ENCODE results near the gene SLF2. TPM values are rescaled to one million over a fixed set of nuclear protein-coding genes. Genes with fewer than 3 reads are reported as not detected.

Gene SLF2
- total and polyA plus RNA-seq, 2 of the 13 experiments (the other 11 are each of a cell fraction or from before 2014, with no cell fraction given) = 12.2 to 48.1 TPM

DNA sequence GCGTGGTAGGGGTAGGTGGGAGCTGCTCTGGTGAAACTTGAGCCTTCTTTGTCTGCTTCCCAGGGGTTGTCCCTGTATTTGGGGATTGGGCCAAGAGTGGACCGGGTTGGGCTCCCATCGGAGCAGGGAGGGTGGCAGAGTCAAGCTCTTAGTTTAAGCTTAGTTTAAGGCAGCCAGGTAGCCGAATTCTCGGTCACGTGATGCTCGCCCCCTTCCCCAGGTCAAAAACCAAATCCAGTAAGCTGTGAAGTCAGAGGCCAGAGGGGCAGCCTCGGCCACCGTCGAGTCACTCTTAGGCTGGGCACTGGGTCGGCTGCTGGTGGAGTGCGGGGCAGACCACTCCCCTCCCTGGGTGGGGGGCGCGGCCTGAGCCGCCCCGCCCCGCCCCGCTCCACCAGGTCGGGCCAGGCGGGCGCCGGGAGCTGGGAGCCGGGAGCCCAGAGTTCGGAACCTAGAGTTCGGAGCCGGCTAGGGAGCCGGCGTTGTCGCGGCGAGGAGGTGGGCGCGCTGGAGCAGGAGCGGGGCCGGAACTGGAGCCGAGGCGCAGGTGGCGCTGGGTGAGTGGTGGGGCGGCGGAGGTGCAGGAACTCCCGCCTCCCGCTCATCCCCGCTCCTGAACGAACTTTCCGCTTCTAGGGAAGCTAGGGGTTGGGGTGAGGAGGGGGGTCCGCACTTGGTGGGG lies 84.1 kb downstream of the SLF2 start (continued):
- TF ChIP-seq JUN (CRISPR knock-in tag; IDR thresholded peaks at IDR 0.05) = no peak
- TF ChIP-seq, protein P1, sequence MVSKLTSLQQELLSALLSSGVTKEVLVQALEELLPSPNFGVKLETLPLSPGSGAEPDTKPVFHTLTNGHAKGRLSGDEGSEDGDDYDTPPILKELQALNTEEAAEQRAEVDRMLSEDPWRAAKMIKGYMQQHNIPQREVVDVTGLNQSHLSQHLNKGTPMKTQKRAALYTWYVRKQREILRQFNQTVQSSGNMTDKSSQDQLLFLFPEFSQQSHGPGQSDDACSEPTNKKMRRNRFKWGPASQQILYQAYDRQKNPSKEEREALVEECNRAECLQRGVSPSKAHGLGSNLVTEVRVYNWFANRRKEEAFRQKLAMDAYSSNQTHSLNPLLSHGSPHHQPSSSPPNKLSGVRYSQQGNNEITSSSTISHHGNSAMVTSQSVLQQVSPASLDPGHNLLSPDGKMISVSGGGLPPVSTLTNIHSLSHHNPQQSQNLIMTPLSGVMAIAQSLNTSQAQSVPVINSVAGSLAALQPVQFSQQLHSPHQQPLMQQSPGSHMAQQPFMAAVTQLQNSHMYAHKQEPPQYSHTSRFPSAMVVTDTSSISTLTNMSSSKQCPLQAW (CRISPR knock-in tag; IDR thresholded peaks at IDR 0.05) = no peak

DNA sequence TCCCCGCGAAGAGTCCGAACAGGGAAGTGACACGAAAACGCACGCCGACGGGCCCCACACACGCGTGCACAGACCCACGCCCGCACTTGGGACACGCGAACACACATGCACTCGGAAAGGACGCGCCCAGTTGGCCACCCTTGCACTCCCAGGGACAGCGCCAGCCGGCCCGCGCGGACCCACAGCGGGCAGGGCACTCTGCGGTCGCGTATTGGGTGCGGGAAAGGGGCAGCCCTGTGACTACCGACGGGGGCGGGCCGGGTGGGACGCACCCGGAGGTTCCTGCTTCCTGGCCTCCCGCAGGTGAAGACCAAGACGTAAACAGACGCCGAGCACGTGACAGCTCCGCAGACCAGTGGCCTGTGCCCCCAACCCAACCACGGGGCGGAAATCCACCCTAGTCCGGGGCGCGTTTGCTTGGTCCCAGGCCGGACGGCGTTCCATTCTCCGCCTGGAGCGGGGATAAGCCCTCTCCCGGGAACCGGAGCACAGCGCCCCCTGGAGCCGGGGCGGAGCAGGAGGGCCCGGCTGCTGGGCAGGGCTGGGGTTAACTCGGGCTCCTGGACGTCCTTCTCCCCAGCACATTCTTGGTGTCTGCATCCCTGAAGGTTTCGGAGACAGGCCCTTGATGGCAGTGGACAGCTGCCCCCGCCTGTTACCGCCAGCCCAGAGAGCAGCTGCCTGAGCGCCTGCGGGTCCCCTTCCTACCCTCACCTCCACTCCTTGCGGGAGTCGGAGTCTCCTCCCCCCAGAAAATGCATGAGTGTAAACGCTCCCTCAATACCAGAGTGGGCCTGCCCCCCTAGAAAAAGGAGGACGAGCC lies 84.8 kb downstream of the SLF2 start:
- FAIRE-seq (no peak), DNase-seq (ENCODE audit: low spot score) (peak; percentile 74), ATAC-seq (peak; percentile 66)
- ChIA-PET POLR2A (interaction anchor here (0.5 to 23.0 kb wide), 17 partner anchors 11 to 323 kb away, joined by 3 to 277 read pairs (median 5); partner anchors contain the start of genes KAZALD1, MRPL43, PDZD7 and SEMA4G), CTCF (ENCODE audit: low intra/inter-chr PET ratio, low total read pairs) (interaction anchor here (0.8 to 8.5 kb wide), 3 partner anchors 15 to 28 kb away, joined by 4 to 240 read pairs (median 4); partner anchors contain the start of gene SEMA4G)
- no peak overlapping the region for H2AFZ ChIP-seq (ENCODE audit: low read length)
- H3K9ac ChIP-seq (ENCODE audit: insufficient read depth, low read depth, low read length) = peak overlapping the region; percentile 95
- WGBS (ENCODE audit: low lambda C conversion rate) = 0% methylated on average over 28 of the region's 66 CpGs
- intact Hi-C loops (cut with micrococcal nuclease; ENCODE audit: unreplicated experiment) (loop anchor here (1.0 kb wide), 1 partner anchor 15 kb away; no protein-coding TSS in a partner anchor), in situ Hi-C loops (cut with HindIII; ENCODE audit: extremely low pct_ligation_motif_present, low pct_unique_long_range_greater_than_20kb) (no loop called here)
- H4K20me1 ChIP-seq (ENCODE audit: insufficient read depth, low read length) = no peaks in the 10 kb centered on the region; the same call in 1 of the 2 replicates
- H3K27ac ChIP-seq (ENCODE audit: extremely low read length, insufficient read depth, low read length) = peak overlapping the region; percentile 89
- BruUV-seq (replicated peaks) = no TSS peak
- peaks cover 10 to 13% of the 10 kb centered on the region in 2 experiments for H3K36me3 ChIP-seq (replicated peaks in 1 of 2; ENCODE audit: control insufficient read depth in 1 of 2, insufficient read depth in 2 of 2, low read length in 2 of 2)
- peaks cover 30% of the 10 kb centered on the region for H3K79me2 ChIP-seq (ENCODE audit: insufficient read depth, low read length)
- H3K4me3 ChIP-seq (replicated peaks in 1 of 3; ENCODE audit: insufficient read depth in 1 of 3, low read depth in 2 of 3, low read length in 3 of 3) = peak overlapping the region; percentile 71 to 99 (median 91)
- peak overlapping the region; percentile 98 for H3K4me2 ChIP-seq (ENCODE audit: low read depth, low read length)
- peaks cover 32% of the 10 kb centered on the region for H3K4me1 ChIP-seq (ENCODE audit: insufficient read depth, low read length)
- no peaks in the 10 kb centered on the region; a peak in 1 of 5 replicates for H3K27me3 ChIP-seq (ENCODE audit: control insufficient read depth in 1 of 2, insufficient read depth in 2 of 2, low read length in 2 of 2)
- no peaks in the 10 kb centered on the region for H3K9me3 ChIP-seq (ENCODE audit: low read length)
- TF ChIP-seq SAFB2 (CRISPR knock-in tag; IDR thresholded peaks at IDR 0.05; ENCODE audit: borderline replicate concordance, low read depth) = peak; percentile 14; the same call in 1 of the 2 replicates
- TF ChIP-seq, protein P2, sequence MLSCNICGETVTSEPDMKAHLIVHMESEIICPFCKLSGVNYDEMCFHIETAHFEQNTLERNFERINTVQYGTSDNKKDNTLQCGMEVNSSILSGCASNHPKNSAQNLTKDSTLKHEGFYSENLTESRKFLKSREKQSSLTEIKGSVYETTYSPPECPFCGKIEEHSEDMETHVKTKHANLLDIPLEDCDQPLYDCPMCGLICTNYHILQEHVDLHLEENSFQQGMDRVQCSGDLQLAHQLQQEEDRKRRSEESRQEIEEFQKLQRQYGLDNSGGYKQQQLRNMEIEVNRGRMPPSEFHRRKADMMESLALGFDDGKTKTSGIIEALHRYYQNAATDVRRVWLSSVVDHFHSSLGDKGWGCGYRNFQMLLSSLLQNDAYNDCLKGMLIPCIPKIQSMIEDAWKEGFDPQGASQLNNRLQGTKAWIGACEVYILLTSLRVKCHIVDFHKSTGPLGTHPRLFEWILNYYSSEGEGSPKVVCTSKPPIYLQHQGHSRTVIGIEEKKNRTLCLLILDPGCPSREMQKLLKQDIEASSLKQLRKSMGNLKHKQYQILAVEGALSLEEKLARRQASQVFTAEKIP (CRISPR knock-in tag; IDR thresholded peaks at IDR 0.05; ENCODE audit: borderline replicate concordance) = no peak
- 0 out of 2 replicates have a peak, but pooled peaks have one; percentile 50 for TF ChIP-seq ZNF329 (CRISPR knock-in tag; IDR thresholded peaks at IDR 0.05; ENCODE audit: low read depth)
- no peak; the same call in 1 of the 2 replicates for TF ChIP-seq NR2C2 (CRISPR knock-in tag; IDR thresholded peaks at IDR 0.05; ENCODE audit: borderline replicate concordance)
- TF ChIP-seq ETV5 (CRISPR knock-in tag; IDR thresholded peaks at IDR 0.05; ENCODE audit: borderline replicate concordance) = peak; percentile 49; the same call in 1 of the 2 replicates
- TF ChIP-seq, protein P3, sequence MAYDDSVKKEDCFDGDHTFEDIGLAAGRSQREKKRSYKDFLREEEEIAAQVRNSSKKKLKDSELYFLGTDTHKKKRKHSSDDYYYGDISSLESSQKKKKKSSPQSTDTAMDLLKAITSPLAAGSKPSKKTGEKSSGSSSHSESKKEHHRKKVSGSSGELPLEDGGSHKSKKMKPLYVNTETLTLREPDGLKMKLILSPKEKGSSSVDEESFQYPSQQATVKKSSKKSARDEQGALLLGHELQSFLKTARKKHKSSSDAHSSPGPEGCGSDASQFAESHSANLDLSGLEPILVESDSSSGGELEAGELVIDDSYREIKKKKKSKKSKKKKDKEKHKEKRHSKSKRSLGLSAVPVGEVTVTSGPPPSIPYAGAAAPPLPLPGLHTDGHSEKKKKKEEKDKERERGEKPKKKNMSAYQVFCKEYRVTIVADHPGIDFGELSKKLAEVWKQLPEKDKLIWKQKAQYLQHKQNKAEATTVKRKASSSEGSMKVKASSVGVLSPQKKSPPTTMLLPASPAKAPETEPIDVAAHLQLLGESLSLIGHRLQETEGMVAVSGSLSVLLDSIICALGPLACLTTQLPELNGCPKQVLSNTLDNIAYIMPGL (CRISPR knock-in tag; IDR thresholded peaks at IDR 0.05; ENCODE audit: borderline replicate concordance in 1 of 2, low read depth in 1 of 2) = peak; percentile 94 to 98
- TF ChIP-seq ZBTB21 (CRISPR knock-in tag; IDR thresholded peaks at IDR 0.05) = no peak
- no peak for TF ChIP-seq CCAR2 (optimal IDR thresholded peaks at IDR 0.05; ENCODE audit: low read depth, low read length)
- TF ChIP-seq, protein P4, sequence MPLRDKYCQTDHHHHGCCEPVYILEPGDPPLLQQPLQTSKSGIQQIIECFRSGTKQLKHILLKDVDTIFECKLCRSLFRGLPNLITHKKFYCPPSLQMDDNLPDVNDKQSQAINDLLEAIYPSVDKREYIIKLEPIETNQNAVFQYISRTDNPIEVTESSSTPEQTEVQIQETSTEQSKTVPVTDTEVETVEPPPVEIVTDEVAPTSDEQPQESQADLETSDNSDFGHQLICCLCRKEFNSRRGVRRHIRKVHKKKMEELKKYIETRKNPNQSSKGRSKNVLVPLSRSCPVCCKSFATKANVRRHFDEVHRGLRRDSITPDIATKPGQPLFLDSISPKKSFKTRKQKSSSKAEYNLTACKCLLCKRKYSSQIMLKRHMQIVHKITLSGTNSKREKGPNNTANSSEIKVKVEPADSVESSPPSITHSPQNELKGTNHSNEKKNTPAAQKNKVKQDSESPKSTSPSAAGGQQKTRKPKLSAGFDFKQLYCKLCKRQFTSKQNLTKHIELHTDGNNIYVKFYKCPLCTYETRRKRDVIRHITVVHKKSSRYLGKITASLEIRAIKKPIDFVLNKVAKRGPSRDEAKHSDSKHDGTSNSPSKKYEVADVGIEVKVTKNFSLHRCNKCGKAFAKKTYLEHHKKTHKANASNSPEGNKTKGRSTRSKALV (CRISPR knock-in tag; IDR thresholded peaks at IDR 0.05) = peak; percentile 40; the same call in 1 of the 2 replicates

Measured in HepG2 (cell line).